Keratinocyte (primary cell): ENCODE results near the gene GFI1B. TPM values are rescaled to one million over a fixed set of nuclear protein-coding genes. Genes with fewer than 3 reads are reported as not detected.

Experiments
- DNase-seq: peaks from one replicate; pipeline ENCODE4 v3.0.0-alpha.2; 2011; ENCODE audit warnings: low read depth, missing footprints, low spot score
- FAIRE-seq: peaks from 2 replicates; lab custom pipeline; 2011; peaks lifted over from hg19 to GRCh38; lab: Jason Lieb, UNC
- H2AFZ ChIP-seq: 2 replicates; pipeline ENCODE4 v1.6.0; 2012; ENCODE audit warnings: low read length, control low read depth, inconsistent platforms; ENCODE audit not compliant: control insufficient read depth
- H3K27ac ChIP-seq: 2 replicates; pipeline ENCODE4 v1.5.1; 2011; ENCODE audit warnings: low read length; ENCODE audit not compliant: control insufficient read depth, insufficient read depth
- H3K27me3 ChIP-seq: 3 replicates; pipeline ENCODE4 v1.6.0; 2011; ENCODE audit warnings: low read length; ENCODE audit not compliant: control insufficient read depth, insufficient read depth; ENCODE audit errors: extremely low read depth
- H3K36me3 ChIP-seq, 2 experiments: 2 replicates in 1 of 2; 3 replicates in 1 of 2; pipeline ENCODE4 v1.5.1; 2011; ENCODE audit warnings: low read length in 2 of 2, mild to moderate bottlenecking in 1 of 2; ENCODE audit not compliant: control insufficient read depth in 2 of 2, insufficient read depth in 2 of 2; ENCODE audit errors: extremely low read depth in 1 of 2
- H3K4me1 ChIP-seq: 3 replicates; pipeline ENCODE4 v1.5.1; 2011; ENCODE audit warnings: low read length; ENCODE audit not compliant: control insufficient read depth, insufficient read depth; ENCODE audit errors: extremely low read depth
- H3K4me2 ChIP-seq: 3 replicates; pipeline ENCODE4 v1.6.0; 2011; ENCODE audit warnings: low read depth, low read length; ENCODE audit not compliant: control insufficient read depth, insufficient read depth; ENCODE audit errors: extremely low read depth
- H3K4me3 ChIP-seq, 3 experiments: fragments of 200-600 bp in 1 of 3; sonication (generic) in 1 of 3; 2 replicates in 2 of 3; 3 replicates in 1 of 3; pipeline ENCODE4 v1.5.1; 2011 to 2016; ENCODE audit warnings: low read length in 3 of 3, mild to moderate bottlenecking in 3 of 3, control low read depth in 2 of 3, inconsistent platforms in 1 of 3, low read depth in 1 of 3, mixed read lengths in 1 of 3, mixed run types in 1 of 3, moderate library complexity in 1 of 3; ENCODE audit not compliant: control insufficient read depth in 2 of 3, insufficient read depth in 2 of 3; ENCODE audit errors: extremely low read depth in 1 of 3
- H3K79me2 ChIP-seq: 2 replicates; pipeline ENCODE4 v1.6.0; 2012; ENCODE audit warnings: low read length; ENCODE audit not compliant: control insufficient read depth, insufficient read depth
- H3K9ac ChIP-seq: 3 replicates; pipeline ENCODE4 v1.6.0; 2011; ENCODE audit warnings: low read length; ENCODE audit not compliant: control insufficient read depth, insufficient read depth; ENCODE audit errors: extremely low read depth
- H3K9me1 ChIP-seq: 3 replicates; pipeline ENCODE4 v1.6.0; 2011; ENCODE audit warnings: low read length; ENCODE audit not compliant: control insufficient read depth, insufficient read depth; ENCODE audit errors: extremely low read depth
- H3K9me3 ChIP-seq: 2 replicates; pipeline ENCODE4 v1.5.1; 2012; ENCODE audit warnings: low read depth, low read length; ENCODE audit not compliant: control insufficient read depth
- H4K20me1 ChIP-seq: 3 replicates; pipeline ENCODE4 v1.6.0; 2011; ENCODE audit warnings: low read length; ENCODE audit not compliant: control insufficient read depth, insufficient read depth; ENCODE audit errors: extremely low read depth
- EZH2 ChIP-seq: IDR thresholded peaks from one replicate; pipeline ENCODE4 v1.6.1; 2012; ENCODE audit warnings: inconsistent platforms, mild to moderate bottlenecking, low read length, moderate library complexity
- dilution Hi-C: fragments of 300-500 bp; cut with MboI; formaldehyde crosslinking; loops from one replicate; pipeline ENCODE4 v1.7.0; 2020; ENCODE audit warnings: low sequenced_read_pairs; ENCODE audit not compliant: extremely low pct_ligation_motif_present
- polyA plus RNA-seq, 5 experiments: library from polyadenylated mRNA; depleted of rRNA in 3 of 5; stranded (reverse) in 3 of 5; stranded (forward) in 1 of 5; unstranded in 1 of 5; fragments of >200 nt; gene quantifications; 1 replicate in 1 of 5; 2 replicates in 3 of 5; 3 replicates in 1 of 5; pipeline versions ENCODE4 v1.2.1 to v1.2.3, GENCODE V29; 2011 to 2012; ENCODE audit warnings: missing spikeins in 2 of 5, low read depth in 1 of 5, low replicate concordance in 1 of 5
- TF ChIP-seq, protein P1 (sequence below), 3 experiments: IDR thresholded peaks in 1 of 3; conservative IDR thresholded peaks in 1 of 3; optimal IDR thresholded peaks in 1 of 3; 2 replicates in 2 of 3; 3 replicates in 1 of 3; pipeline versions ENCODE3 to v1.5.1; 2011; ENCODE audit warnings: low read length in 3 of 3, mild to moderate bottlenecking in 3 of 3, moderate library complexity in 2 of 3, control low read depth in 1 of 3, inconsistent platforms in 1 of 3; ENCODE audit not compliant: insufficient read depth in 2 of 3; ENCODE audit errors: extremely low read depth in 1 of 3

Gene GFI1B
- polyA plus RNA-seq, 1 donor (not counting 4 experiments of a cell fraction or from before 2014, with no cell fraction given), result not detected

DNA sequence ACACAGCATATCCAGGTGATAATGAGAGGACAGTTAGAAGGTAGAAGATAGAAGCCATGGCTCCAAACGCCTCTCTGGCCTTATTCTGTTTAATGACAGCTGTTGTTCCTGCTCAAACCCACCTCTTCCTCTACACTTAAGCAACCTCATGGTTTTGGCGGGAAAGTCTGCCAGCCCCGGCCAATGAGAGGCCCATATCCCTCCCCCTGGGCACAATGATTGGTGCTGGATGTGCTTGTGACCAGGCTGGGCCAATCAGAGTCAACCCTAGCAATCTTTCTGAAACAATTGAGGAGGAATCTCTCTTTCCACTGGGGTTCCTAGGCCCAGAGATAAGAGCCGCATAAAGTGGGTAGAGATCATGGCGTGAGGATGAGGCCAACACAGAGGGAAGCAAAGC is 4.8 kb upstream of the GFI1B start:
- no peak for FAIRE-seq
- H2AFZ ChIP-seq, result no peak overlapping the region

DNA sequence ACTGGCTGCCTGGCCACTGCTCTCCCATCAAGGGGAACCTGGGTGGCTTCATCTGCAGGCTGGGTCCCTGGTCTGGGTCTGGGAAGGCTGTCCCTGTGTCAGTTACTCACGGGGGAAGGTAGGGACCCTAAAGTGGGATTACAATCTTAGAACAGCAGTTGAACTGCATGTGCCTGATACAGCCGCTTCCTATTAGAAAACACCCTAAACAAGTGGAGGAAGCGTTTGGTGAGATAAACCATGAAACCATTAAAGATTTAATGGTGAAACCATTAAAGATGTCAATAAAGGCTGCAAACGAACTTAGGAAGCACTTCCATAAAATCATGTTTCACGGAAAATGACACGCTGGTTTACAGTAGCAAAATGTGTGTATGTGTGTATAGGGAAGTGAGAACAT is 2.5 kb upstream of the GFI1B start:
- dilution Hi-C loops, result no loop called here
- no peak overlapping the region for H3K27ac ChIP-seq
- no peaks in the 10 kb centered on the region for H3K9me3 ChIP-seq
- no peak overlapping the region for H3K9ac ChIP-seq
- no peaks in the 10 kb centered on the region for H3K79me2 ChIP-seq
- no peaks in the 10 kb centered on the region for H3K9me1 ChIP-seq
- TF ChIP-seq EZH2, result no peak
- TF ChIP-seq, protein P1, sequence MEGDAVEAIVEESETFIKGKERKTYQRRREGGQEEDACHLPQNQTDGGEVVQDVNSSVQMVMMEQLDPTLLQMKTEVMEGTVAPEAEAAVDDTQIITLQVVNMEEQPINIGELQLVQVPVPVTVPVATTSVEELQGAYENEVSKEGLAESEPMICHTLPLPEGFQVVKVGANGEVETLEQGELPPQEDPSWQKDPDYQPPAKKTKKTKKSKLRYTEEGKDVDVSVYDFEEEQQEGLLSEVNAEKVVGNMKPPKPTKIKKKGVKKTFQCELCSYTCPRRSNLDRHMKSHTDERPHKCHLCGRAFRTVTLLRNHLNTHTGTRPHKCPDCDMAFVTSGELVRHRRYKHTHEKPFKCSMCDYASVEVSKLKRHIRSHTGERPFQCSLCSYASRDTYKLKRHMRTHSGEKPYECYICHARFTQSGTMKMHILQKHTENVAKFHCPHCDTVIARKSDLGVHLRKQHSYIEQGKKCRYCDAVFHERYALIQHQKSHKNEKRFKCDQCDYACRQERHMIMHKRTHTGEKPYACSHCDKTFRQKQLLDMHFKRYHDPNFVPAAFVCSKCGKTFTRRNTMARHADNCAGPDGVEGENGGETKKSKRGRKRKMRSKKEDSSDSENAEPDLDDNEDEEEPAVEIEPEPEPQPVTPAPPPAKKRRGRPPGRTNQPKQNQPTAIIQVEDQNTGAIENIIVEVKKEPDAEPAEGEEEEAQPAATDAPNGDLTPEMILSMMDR (optimal IDR thresholded peaks at IDR 0.05 in 1 of 3, IDR thresholded peaks at IDR 0.05 in 1 of 3, conservative IDR thresholded peaks at IDR 0.05 in 1 of 3; ENCODE audit: extremely low read depth in 1 of 3, insufficient read depth in 2 of 3, low read length in 3 of 3), result no peak
- H2AFZ ChIP-seq, result no peak overlapping the region
- no peaks in the 10 kb centered on the region for H4K20me1 ChIP-seq
- no peak overlapping the region for H3K4me2 ChIP-seq
- H3K4me3 ChIP-seq, result no peak overlapping the region
- H3K36me3 ChIP-seq, result no peaks in the 10 kb centered on the region
- peaks cover 28% of the 10 kb centered on the region for H3K27me3 ChIP-seq
- no peaks in the 10 kb centered on the region for H3K4me1 ChIP-seq
- DNase-seq (no peak), FAIRE-seq (no peak)

More for the DNA sequence above, 4.8 kb upstream of the GFI1B start:
- Histone ChIP-seq H3K9me3 (no peaks in the 10 kb centered on the region), H3K79me2 (no peaks in the 10 kb centered on the region), H3K27me3 (peaks cover 16% of the 10 kb centered on the region), H3K9ac (no peak overlapping the region), H3K4me1 (no peaks in the 10 kb centered on the region), H4K20me1 (no peaks in the 10 kb centered on the region), H3K4me2 (no peak overlapping the region), H3K9me1 (no peaks in the 10 kb centered on the region), H3K36me3 (no peaks in the 10 kb centered on the region), H3K4me3 (no peak overlapping the region), H3K27ac (no peak overlapping the region)
- DNase-seq, result no peak
- TF ChIP-seq, protein P1 (optimal IDR thresholded peaks at IDR 0.05 in 1 of 3, IDR thresholded peaks at IDR 0.05 in 1 of 3, conservative IDR thresholded peaks at IDR 0.05 in 1 of 3; ENCODE audit: extremely low read depth in 1 of 3, insufficient read depth in 2 of 3, low read length in 3 of 3), result no peak
- no peak for TF ChIP-seq EZH2
- dilution Hi-C loops, result no loop called here
